DMS79 (cell line): ENCODE results near the gene NPTX1.
A peak's percentile ranks its signal among the peaks of the same experiment; 100 is the strongest.

Experiments
- DNase-seq: peaks from one replicate; lab custom pipeline; 2025; lab: John Stamatoyannopoulos, UW

The NPTX1 gene

GRCh38 chr17:80503031-80503430, 26.6 kb upstream of the NPTX1 start:
- DNase-seq = no peak

GRCh38 chr17:80502578-80502877, 26.1 kb upstream of the NPTX1 start:
- DNase-seq = no peak

GRCh38 chr17:80501741-80502577, 25.6 kb upstream of the NPTX1 start:
- peak; percentile 47 for DNase-seq

GRCh38 chr17:80499961-80500665, 23.7 kb upstream of the NPTX1 start:
- no peak for DNase-seq

GRCh38 chr17:80499560-80499959, 23.2 kb upstream of the NPTX1 start:
- no peak for DNase-seq

GRCh38 chr17:80498920-80499410, 22.6 kb upstream of the NPTX1 start:
- DNase-seq = no peak

GRCh38 chr17:80498242-80498919, 22.0 kb upstream of the NPTX1 start:
- DNase-seq = no peak

GRCh38 chr17:80497726-80498241, 21.4 kb upstream of the NPTX1 start:
- no peak for DNase-seq

- no peak for DNase-seq
Observed at GRCh38 chr17:80494547-80494946, 18.1 kb upstream of the NPTX1 start.

- DNase-seq = no peak
Observed at GRCh38 chr17:80492343-80493136, 16.1 kb upstream of the NPTX1 start.

GRCh38 chr17:80491478-80492342, 15.3 kb upstream of the NPTX1 start:
- no peak for DNase-seq

GRCh38 chr17:80487511-80487910, 11.1 kb upstream of the NPTX1 start:
- no peak for DNase-seq

- no peak for DNase-seq
Observed at GRCh38 chr17:80486692-80487091, 10.3 kb upstream of the NPTX1 start.

- no peak for DNase-seq
Observed at GRCh38 chr17:80485846-80486245, 9.4 kb upstream of the NPTX1 start.

- DNase-seq = no peak
Observed at GRCh38 chr17:80482555-80483308, 6.3 kb upstream of the NPTX1 start.

- DNase-seq = no peak
Observed at GRCh38 chr17:80482058-80482318, 5.6 kb upstream of the NPTX1 start.

- DNase-seq = no peak
Observed at GRCh38 chr17:80481284-80482057, 5.1 kb upstream of the NPTX1 start.

- no peak for DNase-seq
Observed at GRCh38 chr17:80480248-80480647, 3.8 kb upstream of the NPTX1 start.

GRCh38 chr17:80479246-80479566, 2.8 kb upstream of the NPTX1 start:
- DNase-seq = no peak
